ENCODE data around the gene MT1E. TPM values are rescaled to one million over a fixed set of nuclear protein-coding genes. Genes with fewer than 3 reads are reported as not detected.
"Not testable (repeated sequence)": the region's sequence is repeated elsewhere in the genome, so short reads cannot be mapped to it uniquely, and the experiment has no call there.

MT1E gene
- total RNA-seq, 2 donors from 2014 or later = 94.7 to 204 TPM

DNA sequence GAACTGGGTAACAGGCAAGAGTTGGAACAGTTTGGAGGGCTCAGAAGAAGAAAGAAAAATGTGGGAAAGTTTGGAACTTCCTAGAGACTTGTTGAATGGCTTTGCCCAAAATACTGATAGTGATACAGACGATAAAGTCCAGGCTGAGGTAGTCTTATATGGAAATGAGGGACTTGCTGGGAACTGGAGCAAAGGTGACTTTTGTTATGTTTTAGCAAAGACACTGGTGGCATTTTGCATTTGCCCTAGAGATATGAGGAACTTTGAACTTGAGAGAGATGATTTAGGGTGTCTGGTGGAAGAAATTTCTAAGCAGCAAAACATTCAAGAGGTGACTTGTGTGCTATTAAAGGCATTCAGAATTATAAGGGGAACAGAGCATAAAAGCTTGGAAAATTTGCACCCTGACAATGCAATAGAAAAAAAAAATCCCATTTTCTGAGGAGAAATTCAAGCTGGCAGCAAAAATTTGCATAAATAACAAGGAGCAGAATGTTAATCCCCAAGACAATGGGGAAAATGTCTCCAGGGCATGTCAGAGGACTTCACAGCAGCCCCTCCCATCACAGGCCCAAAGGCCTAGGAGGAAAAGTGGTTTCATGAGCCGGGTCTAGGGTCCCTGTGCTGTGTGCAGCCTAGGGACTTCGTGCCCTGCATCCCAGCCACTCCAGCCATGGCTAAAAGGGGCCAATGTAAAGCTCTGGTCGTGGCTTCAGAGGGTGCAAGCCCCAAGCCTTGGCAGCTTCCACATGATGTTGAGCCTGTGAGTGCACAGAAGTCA is 3.7 kb upstream of the MT1E start:
- not testable (repeated sequence) for H3K36me3 Mint-ChIP-seq (ENCODE audit: insufficient read depth in 2 of 2); H3K27ac Mint-ChIP-seq; H3K4me3 Mint-ChIP-seq

DNA sequence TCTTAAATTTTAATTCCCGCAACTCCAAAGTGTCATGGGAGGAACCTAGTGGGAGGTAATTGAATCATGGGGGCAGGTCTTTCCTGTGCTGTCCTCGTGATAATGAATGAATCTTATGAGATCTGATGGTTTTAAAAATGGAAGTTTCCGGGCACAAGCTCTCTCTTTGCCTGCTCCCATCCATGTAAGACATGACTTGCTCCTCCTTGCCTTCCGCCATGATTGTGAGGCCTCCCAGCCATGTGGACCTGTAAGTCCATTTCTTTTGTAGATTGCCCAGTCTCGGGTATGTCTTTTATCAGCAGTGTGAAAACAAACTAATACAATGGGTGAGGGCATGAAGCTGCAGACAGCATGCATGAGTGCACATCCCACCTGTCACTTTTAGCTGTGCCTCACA is 2.4 kb upstream of the MT1E start:
- not testable (repeated sequence) for ATAC-seq (replicated peaks in 1 of 2); H3K36me3 Mint-ChIP-seq (ENCODE audit: insufficient read depth in 2 of 2); H3K9me3 Mint-ChIP-seq; DNase-seq; H3K4me3 Mint-ChIP-seq; H3K27ac Mint-ChIP-seq; H3K27me3 Mint-ChIP-seq (ENCODE audit: low read depth)
- peaks cover 17% of the 10 kb centered on the region for H3K4me1 Mint-ChIP-seq (ENCODE audit: low read depth)

More for the DNA sequence above, 3.7 kb upstream of the MT1E start:
- not testable (repeated sequence) for DNase-seq; ATAC-seq (replicated peaks in 1 of 2); H3K27me3 Mint-ChIP-seq (ENCODE audit: low read depth); H3K9me3 Mint-ChIP-seq
- peaks cover 28% of the 10 kb centered on the region for H3K4me1 Mint-ChIP-seq (ENCODE audit: low read depth)

GRCh38 chr16:56623637-56624036 is 1.9 kb upstream of the MT1E start:
- DNase-seq (no peak), ATAC-seq (replicated peaks in 1 of 2) (no peak)
- Mint-ChIP-seq H3K27me3 (ENCODE audit: low read depth) (no peaks in the 10 kb centered on the region), H3K27ac (no peak overlapping the region), H3K36me3 (ENCODE audit: insufficient read depth in 2 of 2) (peaks cover 0 to 4% of the 10 kb centered on the region in 2 donors), H3K9me3 (peaks cover 0 to 3% of the 10 kb centered on the region in 2 donors), H3K4me1 (ENCODE audit: low read depth) (peaks cover 13% of the 10 kb centered on the region), H3K4me3 (no peak overlapping the region)

- H3K36me3 Mint-ChIP-seq (ENCODE audit: insufficient read depth in 2 of 2) = peaks cover 0 to 4% of the 10 kb centered on the region in 2 donors
- peaks cover 19% of the 10 kb centered on the region for H3K4me1 Mint-ChIP-seq (ENCODE audit: low read depth)
- peaks cover 0 to 3% of the 10 kb centered on the region in 2 donors for H3K9me3 Mint-ChIP-seq
- H3K27ac Mint-ChIP-seq = no peak overlapping the region
- no peak for DNase-seq
- peak overlapping the region; percentile 88 to 95 for H3K4me3 Mint-ChIP-seq
- peak; percentile 32 to 44 for ATAC-seq (replicated peaks in 1 of 2)
- peaks cover 13% of the 10 kb centered on the region for H3K27me3 Mint-ChIP-seq (ENCODE audit: low read depth)
These were observed 518 bp downstream of the MT1E start for GRCh38 chr16:56625943-56626654.

DNA sequence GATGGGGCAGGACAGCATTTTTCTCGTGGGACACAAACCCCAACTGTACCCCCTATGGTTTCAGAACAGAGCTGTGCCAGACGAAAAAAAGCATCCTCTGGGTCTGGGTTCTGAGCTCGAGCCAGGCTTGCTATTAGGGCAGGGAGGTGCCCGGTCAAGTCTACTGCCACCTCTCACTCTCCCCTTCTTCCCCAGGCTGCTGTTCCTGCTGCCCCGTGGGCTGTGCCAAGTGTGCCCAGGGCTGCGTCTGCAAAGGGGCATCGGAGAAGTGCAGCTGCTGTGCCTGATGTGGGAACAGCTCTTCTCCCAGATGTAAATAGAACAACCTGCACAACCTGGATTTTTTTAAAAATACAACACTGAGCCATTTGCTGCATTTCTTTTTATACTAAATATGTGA is 1.1 kb downstream of the MT1E start:
- peaks cover 0 to 3% of the 10 kb centered on the region in 2 donors for H3K9me3 Mint-ChIP-seq
- ATAC-seq (replicated peaks in 1 of 2) = no peak
- H3K27ac Mint-ChIP-seq = no peak overlapping the region
- no peak for DNase-seq
- peak overlapping the region; percentile 88 to 95 for H3K4me3 Mint-ChIP-seq
- H3K27me3 Mint-ChIP-seq (ENCODE audit: low read depth) = peaks cover 19% of the 10 kb centered on the region
- peaks cover 0 to 4% of the 10 kb centered on the region in 2 donors for H3K36me3 Mint-ChIP-seq (ENCODE audit: insufficient read depth in 2 of 2)
- H3K4me1 Mint-ChIP-seq (ENCODE audit: low read depth) = peaks cover 21% of the 10 kb centered on the region

DNA sequence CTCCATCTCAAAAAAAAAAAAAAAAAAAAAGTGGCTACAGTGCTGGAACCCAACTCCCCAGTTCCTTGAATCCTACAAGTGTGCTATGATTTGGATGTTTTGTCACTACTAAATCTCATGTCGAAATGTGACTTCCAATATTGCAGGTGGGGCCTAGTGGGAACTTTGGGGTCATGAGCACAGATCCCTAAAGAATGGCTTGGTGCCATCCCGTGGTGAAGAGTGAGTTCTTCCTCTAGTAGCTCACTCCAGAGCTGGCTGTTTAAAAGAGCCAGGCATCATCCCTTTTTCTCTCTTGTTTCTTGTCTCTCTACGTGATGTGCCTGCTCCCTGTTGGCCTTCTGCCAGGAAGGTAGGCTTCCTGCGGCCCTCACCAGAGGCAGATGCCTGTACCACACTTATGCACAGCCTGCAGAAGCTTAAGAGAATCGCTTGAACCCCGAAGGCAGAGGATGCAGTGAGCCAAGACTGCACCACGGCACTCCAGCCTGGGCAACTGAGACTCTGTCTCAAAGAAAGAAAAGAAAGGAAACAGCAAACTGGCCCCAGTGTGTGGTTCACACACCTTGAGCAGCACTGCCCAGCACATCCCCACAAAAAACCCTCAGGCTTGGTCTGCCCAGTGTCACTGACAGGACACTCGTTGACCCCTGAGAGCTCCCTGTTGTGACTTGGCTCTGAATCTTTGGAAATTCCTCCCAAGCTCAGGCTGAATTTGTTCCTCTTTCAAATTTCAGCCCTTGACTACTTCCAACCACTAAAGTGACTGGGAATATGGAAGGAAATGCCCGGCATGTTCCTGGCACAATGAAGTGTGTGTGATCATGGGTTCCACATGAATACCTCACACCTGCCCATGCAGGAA is 3.1 kb downstream of the MT1E start:
- Mint-ChIP-seq H3K36me3 (ENCODE audit: insufficient read depth in 2 of 2) (peaks cover 0 to 1% of the 10 kb centered on the region in 2 donors), H3K9me3 (no peaks in the 10 kb centered on the region), H3K27me3 (ENCODE audit: low read depth) (peaks cover 36% of the 10 kb centered on the region), H3K4me3 (no peak overlapping the region), H3K4me1 (ENCODE audit: low read depth) (peaks cover 36% of the 10 kb centered on the region), H3K27ac (no peak overlapping the region)
- no peak for ATAC-seq (replicated peaks in 1 of 2)
- DNase-seq = no peak

DNA sequence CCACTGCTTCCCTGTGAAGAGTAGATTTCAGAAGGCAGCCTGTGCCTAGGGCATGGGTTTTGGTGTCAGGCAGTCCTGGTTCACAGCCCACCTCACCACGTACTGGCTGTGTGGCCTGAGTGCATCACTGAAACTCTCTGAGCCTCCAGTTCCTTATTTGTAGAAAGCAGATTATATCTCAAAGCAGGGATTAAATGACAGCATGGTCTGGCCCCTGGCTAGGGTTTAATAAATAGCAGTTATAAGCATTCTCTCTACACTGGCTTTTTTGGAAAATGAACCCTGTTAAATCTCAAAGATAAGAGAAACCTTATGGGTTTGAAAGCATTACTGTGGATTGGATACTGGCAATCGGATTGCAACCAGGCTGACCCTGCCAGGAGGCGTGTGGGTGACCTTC is 4.0 kb downstream of the MT1E start:
- Mint-ChIP-seq H3K4me3 (no peak overlapping the region), H3K9me3 (no peaks in the 10 kb centered on the region), H3K4me1 (ENCODE audit: low read depth) (peaks cover 36% of the 10 kb centered on the region), H3K27me3 (ENCODE audit: low read depth) (peaks cover 44% of the 10 kb centered on the region), H3K27ac (no peak overlapping the region), H3K36me3 (ENCODE audit: insufficient read depth in 2 of 2) (peaks cover 0 to 1% of the 10 kb centered on the region in 2 donors)
- no peak for ATAC-seq (replicated peaks in 1 of 2)
- DNase-seq = no peak

- no peaks in the 10 kb centered on the region for H3K36me3 Mint-ChIP-seq (ENCODE audit: insufficient read depth in 2 of 2)
- DNase-seq (no peak), ATAC-seq (replicated peaks in 1 of 2) (peak in 1 of 2 donors; percentile 34)
- no peaks in the 10 kb centered on the region for H3K9me3 Mint-ChIP-seq
- peaks cover 42% of the 10 kb centered on the region for H3K4me1 Mint-ChIP-seq (ENCODE audit: low read depth)
- no peak overlapping the region for H3K4me3 Mint-ChIP-seq
- H3K27me3 Mint-ChIP-seq (ENCODE audit: low read depth) = peaks cover 50% of the 10 kb centered on the region
- no peak overlapping the region for H3K27ac Mint-ChIP-seq
These were observed 4.6 kb downstream of the MT1E start for GRCh38 chr16:56630134-56630533.

DNA sequence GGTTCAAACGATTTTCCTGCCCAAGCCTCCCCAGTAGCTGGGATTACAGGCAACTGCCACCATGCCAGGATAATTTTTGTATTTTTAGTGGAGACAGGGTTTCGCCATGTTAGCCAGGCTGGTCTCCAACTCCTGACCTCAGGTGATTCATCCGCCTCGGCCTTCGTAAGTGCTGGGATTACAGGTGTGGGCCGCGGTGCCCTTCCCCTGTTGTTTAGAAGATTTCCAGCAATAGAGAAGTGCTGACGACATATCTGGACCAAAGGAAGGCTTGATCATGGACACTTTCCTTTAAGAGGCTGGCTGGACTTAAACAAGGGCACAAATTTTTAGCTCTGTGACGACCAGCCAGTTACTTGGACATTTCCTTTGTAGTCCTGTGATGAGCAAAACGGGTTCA is 5.6 kb downstream of the MT1E start:
- Mint-ChIP-seq H3K36me3 (ENCODE audit: insufficient read depth in 2 of 2) (no peaks in the 10 kb centered on the region), H3K27ac (no peak overlapping the region), H3K4me3 (peak overlapping the region; percentile 76 to 85), H3K4me1 (ENCODE audit: low read depth) (peaks cover 43% of the 10 kb centered on the region), H3K27me3 (ENCODE audit: low read depth) (peaks cover 60% of the 10 kb centered on the region), H3K9me3 (no peaks in the 10 kb centered on the region)
- DNase-seq (no peak), ATAC-seq (replicated peaks in 1 of 2) (no peak)

GRCh38 chr16:56631832-56632155 is 6.2 kb downstream of the MT1E start:
- DNase-seq (no peak), ATAC-seq (replicated peaks in 1 of 2) (no peak)
- Mint-ChIP-seq H3K27me3 (ENCODE audit: low read depth) (peaks cover 66% of the 10 kb centered on the region), H3K9me3 (no peaks in the 10 kb centered on the region), H3K4me1 (ENCODE audit: low read depth) (peaks cover 43% of the 10 kb centered on the region), H3K4me3 (peak overlapping the region; percentile 76 to 85), H3K36me3 (ENCODE audit: insufficient read depth in 2 of 2) (no peaks in the 10 kb centered on the region), H3K27ac (no peak overlapping the region)

- H3K9me3 Mint-ChIP-seq = no peaks in the 10 kb centered on the region
These were observed 6.7 kb downstream of the MT1E start, which contains the start of gene MT1M for GRCh38 chr16:56632156-56632847. MT1M (plus strand) TSS chr16:56632659; CDS start chr16:56632732, 73 bp downstream.

GRCh38 chr16:56632848-56633365 is 7.3 kb downstream of the MT1E start:
- DNase-seq = no peak
- ATAC-seq (replicated peaks in 1 of 2) = no peak
- H3K9me3 Mint-ChIP-seq = no peaks in the 10 kb centered on the region
- H3K27me3 Mint-ChIP-seq (ENCODE audit: low read depth) = peaks cover 77% of the 10 kb centered on the region
- H3K36me3 Mint-ChIP-seq (ENCODE audit: insufficient read depth in 2 of 2) = no peaks in the 10 kb centered on the region
- H3K27ac Mint-ChIP-seq = no peak overlapping the region
- peaks cover 52% of the 10 kb centered on the region for H3K4me1 Mint-ChIP-seq (ENCODE audit: low read depth)
- peak overlapping the region; percentile 76 to 85 for H3K4me3 Mint-ChIP-seq

More at GRCh38 chr16:56632156-56632847, 6.7 kb downstream of the MT1E start, which contains the start of gene MT1M:
- Mint-ChIP-seq H3K27me3 (ENCODE audit: low read depth) (peaks cover 71% of the 10 kb centered on the region), H3K4me1 (ENCODE audit: low read depth) (peaks cover 47% of the 10 kb centered on the region), H3K4me3 (peak within 1 kb of the TSS; percentile 76 to 85), H3K27ac (no peak within 1 kb of the TSS), H3K36me3 (ENCODE audit: insufficient read depth in 2 of 2) (no peaks in the 10 kb centered on the region)
- peak; percentile 59 to 70 for ATAC-seq (replicated peaks in 1 of 2)
- DNase-seq = peak in 1 of 2 donors; percentile 39

Measured in activated T-cell treated with anti-CD3 and anti-CD28 coated beads, Interleukin-2, amount 50 U/mL, for 72 hours (primary cell).